ENCODE data around the gene IGLL1.

- TF ChIP-seq CTCF (optimal IDR thresholded peaks at IDR 0.05 in 1 of 3, IDR thresholded peaks at IDR 0.05 in 1 of 3, conservative IDR thresholded peaks at IDR 0.05 in 1 of 3; ENCODE audit: extremely low read depth in 1 of 3, insufficient read depth in 2 of 3, low read length in 3 of 3), result no peak
- no peak for TF ChIP-seq EZH2 (IDR thresholded peaks at IDR 0.05; ENCODE audit: low read length)
Observed at GRCh38 chr22:23553924-23554870, 25.9 kb downstream of the IGLL1 start.
